AG04449 (cell line): ENCODE results near the gene SPP1.

ENCODE experiments used
- CTCF ChIA-PET: fragments of 350-600 bp; formaldehyde crosslinking; extraction: SDS; loops from one replicate; lab custom pipeline; 2021; ENCODE audit warnings: antibody characterized with exemption; lab: Yijun Ruan, JAX
- POLR2A ChIA-PET: fragments of 400-600, 350-600 bp; formaldehyde crosslinking; extraction: SDS; loops from one replicate; lab custom pipeline; 2020; ENCODE audit warnings: antibody characterized with exemption, inconsistent platforms; lab: Yijun Ruan, JAX
- DNase-seq: peaks from one replicate; pipeline ENCODE4 v3.0.0-alpha.2; 2010; ENCODE audit warnings: low read depth, low spot score
- H3K4me3 ChIP-seq: 2 replicates; pipeline ENCODE4 v1.5.1; 2011; ENCODE audit warnings: low read depth, mild to moderate bottlenecking, control low read depth, low read length
- TF ChIP-seq, protein P1 (sequence below): IDR thresholded peaks from one replicate; pipeline ENCODE4 v1.5.1; 2011; ENCODE audit warnings: mild to moderate bottlenecking, moderate library complexity, low read length, control low read depth, inconsistent platforms; ENCODE audit not compliant: insufficient read depth; ENCODE audit errors: missing control alignments

SPP1 gene

DNA sequence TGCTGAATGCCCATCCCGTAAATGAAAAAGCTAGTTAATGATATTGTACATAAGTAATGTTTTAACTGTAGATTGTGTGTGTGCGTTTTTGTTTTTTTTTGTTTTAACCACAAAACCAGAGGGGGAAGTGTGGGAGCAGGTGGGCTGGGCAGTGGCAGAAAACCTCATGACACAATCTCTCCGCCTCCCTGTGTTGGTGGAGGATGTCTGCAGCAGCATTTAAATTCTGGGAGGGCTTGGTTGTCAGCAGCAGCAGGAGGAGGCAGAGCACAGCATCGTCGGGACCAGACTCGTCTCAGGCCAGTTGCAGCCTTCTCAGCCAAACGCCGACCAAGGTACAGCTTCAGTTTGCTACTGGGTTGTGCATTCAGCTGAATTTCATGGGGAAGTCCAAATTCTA lies at the start of gene SPP1:
Gene SPP1 (plus strand): TSS at position 249 of the 400 bp plus-strand sequence. CDS start 1,182 bp downstream, outside the sequence.
- ChIA-PET CTCF (interaction anchor here (0.8 to 10.6 kb wide), 11 partner anchors 8 to 295 kb away, joined by 3 to 348 read pairs (median 5); no protein-coding TSS in a partner anchor), POLR2A (no interaction called here)
- H3K4me3 ChIP-seq, result no peak within 1 kb of the TSS
- no peak for DNase-seq
- TF ChIP-seq, protein P1, sequence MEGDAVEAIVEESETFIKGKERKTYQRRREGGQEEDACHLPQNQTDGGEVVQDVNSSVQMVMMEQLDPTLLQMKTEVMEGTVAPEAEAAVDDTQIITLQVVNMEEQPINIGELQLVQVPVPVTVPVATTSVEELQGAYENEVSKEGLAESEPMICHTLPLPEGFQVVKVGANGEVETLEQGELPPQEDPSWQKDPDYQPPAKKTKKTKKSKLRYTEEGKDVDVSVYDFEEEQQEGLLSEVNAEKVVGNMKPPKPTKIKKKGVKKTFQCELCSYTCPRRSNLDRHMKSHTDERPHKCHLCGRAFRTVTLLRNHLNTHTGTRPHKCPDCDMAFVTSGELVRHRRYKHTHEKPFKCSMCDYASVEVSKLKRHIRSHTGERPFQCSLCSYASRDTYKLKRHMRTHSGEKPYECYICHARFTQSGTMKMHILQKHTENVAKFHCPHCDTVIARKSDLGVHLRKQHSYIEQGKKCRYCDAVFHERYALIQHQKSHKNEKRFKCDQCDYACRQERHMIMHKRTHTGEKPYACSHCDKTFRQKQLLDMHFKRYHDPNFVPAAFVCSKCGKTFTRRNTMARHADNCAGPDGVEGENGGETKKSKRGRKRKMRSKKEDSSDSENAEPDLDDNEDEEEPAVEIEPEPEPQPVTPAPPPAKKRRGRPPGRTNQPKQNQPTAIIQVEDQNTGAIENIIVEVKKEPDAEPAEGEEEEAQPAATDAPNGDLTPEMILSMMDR, result no peak

DNA sequence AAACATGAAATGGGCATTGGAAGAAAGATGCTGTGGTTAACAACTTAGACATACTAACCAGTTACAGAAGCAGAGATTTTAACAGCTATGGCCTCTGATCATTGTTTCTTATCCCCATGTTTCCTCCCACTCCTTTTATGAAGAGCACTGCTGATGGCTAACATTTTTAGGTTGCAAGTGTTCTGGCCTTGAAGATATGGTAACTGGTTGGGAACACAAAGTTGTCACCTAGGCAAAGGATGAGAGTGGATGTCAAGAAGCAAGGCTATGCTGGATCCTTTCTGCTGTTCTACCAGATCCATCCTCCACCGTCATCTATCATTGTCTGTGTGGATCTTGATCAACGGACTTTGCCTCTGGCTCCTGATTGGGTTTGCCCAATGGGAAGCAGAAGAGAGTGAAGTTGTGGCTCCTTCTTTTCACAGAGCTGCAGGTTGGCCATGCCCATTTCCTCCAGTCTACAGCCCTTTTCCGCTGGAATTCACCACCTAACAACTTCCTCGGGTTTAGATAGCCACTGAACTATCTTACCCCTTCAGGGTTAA lies 48.9 kb upstream of the SPP1 start:
- CTCF ChIA-PET, result no interaction called here
- DNase-seq, result no peak
- no peak overlapping the region for H3K4me3 ChIP-seq
- POLR2A ChIA-PET, result no interaction called here
- TF ChIP-seq, protein P1, result no peak

DNA sequence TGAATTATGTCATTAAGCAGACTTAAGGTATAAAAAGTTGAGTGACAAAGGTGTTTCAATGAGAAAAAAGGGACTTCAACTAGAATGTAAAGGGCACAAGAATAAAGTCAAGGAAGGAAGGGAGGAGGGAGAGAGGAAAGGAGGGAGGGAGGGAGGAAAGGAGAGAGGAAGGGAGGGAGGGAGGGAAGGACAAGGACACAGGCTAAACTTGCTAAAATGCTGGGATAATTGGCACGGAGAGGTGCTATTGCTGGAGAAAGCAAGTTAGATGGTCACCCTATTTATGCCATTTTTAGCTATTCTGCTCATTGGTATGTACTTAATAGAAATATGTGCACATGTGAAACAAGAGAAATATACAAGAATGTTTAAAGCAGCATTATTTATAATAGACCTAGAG lies 44.9 kb upstream of the SPP1 start:
- DNase-seq, result no peak
- POLR2A ChIA-PET, result no interaction called here

DNA sequence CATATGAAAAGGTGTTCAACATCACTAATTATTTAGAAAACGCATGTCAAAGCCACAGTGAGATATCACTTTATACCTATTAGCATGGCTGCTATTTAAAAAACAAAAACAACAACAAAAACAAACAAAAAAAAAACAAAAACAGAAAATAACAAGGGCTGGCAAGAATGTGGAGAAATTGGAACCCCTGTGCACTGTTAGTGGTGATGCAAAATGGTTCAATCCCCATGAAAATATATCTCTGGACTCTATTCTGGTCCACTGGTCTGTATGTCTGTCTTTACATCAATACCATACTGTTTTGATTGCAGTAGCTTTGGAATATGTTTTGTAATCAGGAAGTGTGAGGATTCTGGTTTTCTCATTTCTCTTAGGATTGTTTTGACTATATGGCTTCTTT lies 43.6 kb upstream of the SPP1 start:
- DNase-seq, result no peak
- ChIA-PET CTCF (interaction anchor here (1.2 to 1.5 kb wide), 2 partner anchors 32 to 42 kb away, joined by 3 to 4 read pairs; no protein-coding TSS in a partner anchor), POLR2A (no interaction called here)
- TF ChIP-seq, protein P1, result no peak
- no peak overlapping the region for H3K4me3 ChIP-seq

More for the DNA sequence above, 44.9 kb upstream of the SPP1 start:
- TF ChIP-seq, protein P1, result no peak
- no peak overlapping the region for H3K4me3 ChIP-seq
- CTCF ChIA-PET, result interaction anchor here (1.5 kb wide), 1 partner anchor 43 kb away, joined by 4 read pairs; no protein-coding TSS in a partner anchor

DNA sequence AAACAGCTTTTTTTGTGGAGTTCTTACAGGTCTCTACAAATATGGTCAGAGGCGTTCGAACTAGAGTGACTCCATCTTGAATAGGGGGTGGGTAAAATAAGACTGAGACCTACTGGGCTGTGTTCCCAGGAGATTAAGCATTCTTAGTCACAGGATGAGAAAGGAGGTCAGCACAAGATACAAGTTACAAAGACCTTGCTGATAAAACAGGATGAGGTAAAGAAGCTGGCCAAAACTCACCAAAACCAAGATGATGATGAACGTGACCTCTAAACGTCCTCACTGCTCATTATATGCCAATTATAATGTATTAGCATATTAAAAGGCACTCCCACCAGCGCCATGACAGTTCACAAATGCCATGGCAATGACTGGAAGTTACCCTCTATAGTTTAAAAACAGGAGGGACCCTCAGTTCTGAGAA lies 42.8 kb upstream of the SPP1 start:
- CTCF ChIA-PET, result interaction anchor here (1.2 kb wide), 1 partner anchor 31 kb away, joined by 3 read pairs; no protein-coding TSS in a partner anchor
- TF ChIP-seq, protein P1, result no peak
- H3K4me3 ChIP-seq, result no peak overlapping the region
- POLR2A ChIA-PET, result no interaction called here
- DNase-seq, result no peak

DNA sequence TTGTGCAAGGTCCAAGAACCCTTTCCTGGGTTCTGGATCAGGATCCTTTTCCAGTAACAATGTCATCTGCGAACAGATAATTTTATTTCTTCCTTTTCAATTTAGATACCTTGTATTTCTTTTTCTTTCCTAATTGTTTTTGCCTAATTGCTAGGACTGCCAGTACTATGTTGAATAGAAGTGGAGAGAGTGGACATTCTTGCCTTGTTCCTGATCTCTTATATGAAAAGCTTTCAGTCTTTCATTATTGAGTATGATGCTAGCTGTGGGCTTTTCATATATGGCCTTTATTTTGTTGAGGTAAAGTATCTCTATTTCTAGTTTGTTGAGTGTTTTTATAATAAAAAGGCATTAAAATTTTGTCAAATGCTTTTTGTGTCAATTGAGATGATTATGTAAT lies 42.2 kb upstream of the SPP1 start:
- CTCF ChIA-PET, result interaction anchor here (1.2 kb wide), 1 partner anchor 31 kb away, joined by 3 read pairs; no protein-coding TSS in a partner anchor
- TF ChIP-seq, protein P1, result no peak
- POLR2A ChIA-PET, result no interaction called here
- no peak overlapping the region for H3K4me3 ChIP-seq
- no peak for DNase-seq
